GM12878 (cell line): ENCODE results near the gene NFAT5. TPM values are rescaled to one million over a fixed set of nuclear protein-coding genes. Genes with fewer than 3 reads are reported as not detected.

Experiments used
- ATAC-seq: fragments of 200-7000 bp; cut with Tn5 transposase; 3 replicates; pipeline ENCODE4 v1.9.1; 2020; ENCODE audit warnings: mild to moderate bottlenecking, moderate library complexity
- BruUV-seq: library from RNA; stranded (reverse); fragments of 400-500 nt; replicated peaks from 2 replicates; lab custom pipeline; 2021; lab: Mats Ljungman, UMichigan
- CTCF ChIA-PET: fragments of 300-600 bp; sonication (Branson Sonifier 250); formaldehyde crosslinking; extraction: SDS; loops from one replicate; lab custom pipeline; 2021; ENCODE audit warnings: inconsistent platforms; lab: Yijun Ruan, JAX
- POLR2A ChIA-PET: fragments of 350-600 bp; formaldehyde crosslinking; extraction: SDS; loops from one replicate; lab custom pipeline; 2021; ENCODE audit warnings: inconsistent platforms; lab: Charles Lee
- RAD21 ChIA-PET: fragments of 300-600 bp; sonication (Branson Sonifier 250); formaldehyde crosslinking; loops from one replicate; lab custom pipeline; 2023; ENCODE audit warnings: antibody characterized with exemption; ENCODE audit not compliant: unreplicated experiment; lab: Charles Lee
- SMC1A ChIA-PET: fragments of 300-600 bp; sonication (Branson Sonifier 250); formaldehyde crosslinking; loops from one replicate; lab custom pipeline; 2023; ENCODE audit not compliant: unreplicated experiment, uncharacterized antibody; lab: Charles Lee
- DNase-seq: peaks from one replicate; pipeline ENCODE4 v3.0.0-alpha.2; 2011; ENCODE audit warnings: low read depth, low spot score
- FAIRE-seq: peaks from 3 replicates; lab custom pipeline; 2011; peaks lifted over from hg19 to GRCh38; lab: Jason Lieb, UNC
- H2AFZ ChIP-seq: 2 replicates; pipeline ENCODE4 v1.6.0; 2011; ENCODE audit warnings: low read depth, low read length, control low read depth; ENCODE audit not compliant: control insufficient read depth
- H3K27ac ChIP-seq: 2 replicates; pipeline ENCODE4 v1.5.1; 2011; ENCODE audit warnings: control low read depth; ENCODE audit not compliant: control insufficient read depth, insufficient read depth
- H3K27me3 ChIP-seq, 2 experiments: replicated peaks in 1 of 2; 2 replicates each; pipeline versions ENCODE4 v1.6.0 to v1.6.1; 2011; ENCODE audit warnings: low read length in 1 of 2; ENCODE audit not compliant: control insufficient read depth in 2 of 2, insufficient read depth in 2 of 2
- H3K36me3 ChIP-seq, 2 experiments: 2 replicates each; pipeline ENCODE4 v1.5.1; 2011; ENCODE audit warnings: low read length in 1 of 2; ENCODE audit not compliant: control insufficient read depth in 2 of 2, insufficient read depth in 2 of 2
- H3K4me1 ChIP-seq: 2 replicates; pipeline ENCODE4 v1.6.1; 2011; ENCODE audit warnings: mild to moderate bottlenecking, low read length, moderate library complexity, mixed read lengths; ENCODE audit not compliant: control insufficient read depth, insufficient read depth
- H3K4me2 ChIP-seq: 2 replicates; pipeline ENCODE4 v1.6.0; 2011; ENCODE audit warnings: control low read depth; ENCODE audit not compliant: control insufficient read depth, insufficient read depth
- H3K4me3 ChIP-seq: fragments of 200-600 bp; sonication (generic); 2 replicates; pipeline ENCODE4 v1.5.1; 2016
- H3K79me2 ChIP-seq: 2 replicates; pipeline ENCODE4 v1.6.0; 2011; ENCODE audit warnings: low read length; ENCODE audit not compliant: control insufficient read depth, insufficient read depth
- H3K9ac ChIP-seq: 2 replicates; pipeline ENCODE4 v1.8.0; 2011; ENCODE audit warnings: low read length, control low read depth, mixed read lengths; ENCODE audit not compliant: control insufficient read depth, insufficient read depth
- H3K9me3 ChIP-seq: replicated peaks from 3 replicates; pipeline ENCODE4 v1.5.1; 2011; ENCODE audit warnings: mild to moderate bottlenecking, low read length; ENCODE audit not compliant: control insufficient read depth, insufficient read depth
- H4K20me1 ChIP-seq: 2 replicates; pipeline ENCODE4 v1.6.0; 2011; ENCODE audit not compliant: control insufficient read depth, insufficient read depth
- CHD1 ChIP-seq: IDR thresholded peaks from 2 replicates; pipeline ENCODE4 v1.6.1; 2012; ENCODE audit warnings: low read depth, low read length, improper control_type of control experiment
- EP300 ChIP-seq, 2 experiments: fragments of 150-350 bp in 1 of 2; IDR thresholded peaks; 2 replicates each; pipeline ENCODE4 v1.6.1; 2011 to 2012; ENCODE audit warnings: low read depth in 2 of 2, low read length in 2 of 2, borderline replicate concordance in 1 of 2, improper control_type of control experiment in 1 of 2, inconsistent platforms in 1 of 2; ENCODE audit not compliant: control insufficient read depth in 1 of 2
- FOXK2 ChIP-seq: fragments of 450-650 bp; IDR thresholded peaks from 2 replicates; pipeline ENCODE4 v1.6.1; 2017; ENCODE audit warnings: mild to moderate bottlenecking, moderate library complexity
- IKZF1 ChIP-seq: fragments of 450-650 bp; conservative IDR thresholded peaks from 2 replicates; pipeline ENCODE4 v1.6.1; 2017; ENCODE audit warnings: antibody characterized with exemption, mild to moderate bottlenecking
- JUND ChIP-seq: IDR thresholded peaks from 2 replicates; pipeline ENCODE4 v1.6.1; 2012; ENCODE audit warnings: low read depth, mild to moderate bottlenecking, low read length, improper control_type of control experiment, moderate library complexity
- KAT2A ChIP-seq: conservative IDR thresholded peaks from 2 replicates; pipeline ENCODE4 v1.6.1; 2011; ENCODE audit warnings: low read depth, low read length; ENCODE audit not compliant: control insufficient read depth
- NFXL1 ChIP-seq: fragments of 450-650 bp; IDR thresholded peaks from 2 replicates; pipeline ENCODE4 v1.6.1; 2017; ENCODE audit warnings: antibody characterized with exemption, mild to moderate bottlenecking, borderline replicate concordance
- RCOR1 ChIP-seq: conservative IDR thresholded peaks from 2 replicates; pipeline ENCODE4 v1.6.1; 2012; ENCODE audit warnings: low read depth, low read length, improper control_type of control experiment
- RELA ChIP-seq: fragments of 450-650 bp; IDR thresholded peaks from 2 replicates; pipeline ENCODE4 v1.8.0; 2014; ENCODE audit warnings: borderline replicate concordance; ENCODE audit not compliant: partially characterized antibody
- SMC3 ChIP-seq: IDR thresholded peaks from 2 replicates; pipeline ENCODE4 v1.6.1; 2011; ENCODE audit warnings: low read length, improper control_type of control experiment, borderline replicate concordance
- SREBF1 ChIP-seq: IDR thresholded peaks from 2 replicates; pipeline ENCODE4 v1.6.1; 2012; ENCODE audit warnings: mild to moderate bottlenecking, low read length
- ZBED1 ChIP-seq: IDR thresholded peaks from 2 replicates; pipeline ENCODE4 v1.6.1; 2016; ENCODE audit warnings: borderline replicate concordance
- ZNF384 ChIP-seq: IDR thresholded peaks from 2 replicates; pipeline ENCODE4 v1.6.1; 2012; ENCODE audit warnings: low read depth, mild to moderate bottlenecking, low read length, improper control_type of control experiment, borderline replicate concordance
- WGBS: methylation state at CpG from one replicate; pipeline ENCODE4 v1.1.6; 2016; ENCODE audit warnings: low lambda C conversion rate; ENCODE audit not compliant: insufficient replicate concordance, insufficient coverage; ENCODE audit errors: missing lambda C conversion rate; 5-methylcytosine and 5-hydroxymethylcytosine counted together
- in situ Hi-C: fragments of 300-500 bp; cut with MboI; formaldehyde crosslinking; loops from 9 replicates; pipeline ENCODE4 v1.14.3; 2018; ENCODE audit warnings: mixed read lengths
- intact Hi-C: fragments of 100-400 bp; cut with micrococcal nuclease; formaldehyde crosslinking; loops from one replicate; pipeline ENCODE4 v1.14.2; 2022; ENCODE audit not compliant: unreplicated experiment
- polyA plus RNA-seq, 11 experiments: library from polyadenylated mRNA; depleted of rRNA in 4 of 11; unstranded in 6 of 11; stranded (reverse) in 5 of 11; fragments of >200 nt; fragmentation: Nextera tagmentation in 4 of 11; fragmentation: Illumina TruSeq in 1 of 11; extraction: Ambion mirVana in 4 of 11; extraction: Trizol in 1 of 11; gene quantifications; 1 replicate in 1 of 11; 2 replicates in 10 of 11; pipeline versions ENCODE4 v1.2.1 to v1.2.3, GENCODE V29; 2011 to 2016; ENCODE audit warnings: inconsistent platforms in 2 of 11, missing spikeins in 2 of 11, low read depth in 1 of 11
- total RNA-seq, 4 experiments: library from RNA; depleted of rRNA in 3 of 4; stranded (reverse); fragments of >200 nt in 3 of 4; fragmentation: Illumina TruSeq in 1 of 4; extraction: Trizol in 1 of 4; gene quantifications; 2 replicates each; pipeline versions ENCODE4 v1.2.1 to v1.2.3, GENCODE V29; 2013 to 2021
- TF ChIP-seq, protein P1 (sequence below): IDR thresholded peaks from 2 replicates; pipeline ENCODE4 v1.6.1; 2012; ENCODE audit warnings: mild to moderate bottlenecking, low read depth, low read length
- TF ChIP-seq, protein P2 (sequence below): IDR thresholded peaks from 2 replicates; pipeline ENCODE4 v1.6.1; 2012; ENCODE audit warnings: low read length, inconsistent platforms

The NFAT5 gene
- total and polyA plus RNA-seq, 10 of the 15 experiments (the other 5 are each of a cell fraction or from before 2014, with no cell fraction given) = 0.58 to 31.5 (median 12.7) TPM

GRCh38 chr16:69718111-69718764 lies 152.5 kb downstream of the NFAT5 start (continued):
- TF ChIP-seq, protein P1, sequence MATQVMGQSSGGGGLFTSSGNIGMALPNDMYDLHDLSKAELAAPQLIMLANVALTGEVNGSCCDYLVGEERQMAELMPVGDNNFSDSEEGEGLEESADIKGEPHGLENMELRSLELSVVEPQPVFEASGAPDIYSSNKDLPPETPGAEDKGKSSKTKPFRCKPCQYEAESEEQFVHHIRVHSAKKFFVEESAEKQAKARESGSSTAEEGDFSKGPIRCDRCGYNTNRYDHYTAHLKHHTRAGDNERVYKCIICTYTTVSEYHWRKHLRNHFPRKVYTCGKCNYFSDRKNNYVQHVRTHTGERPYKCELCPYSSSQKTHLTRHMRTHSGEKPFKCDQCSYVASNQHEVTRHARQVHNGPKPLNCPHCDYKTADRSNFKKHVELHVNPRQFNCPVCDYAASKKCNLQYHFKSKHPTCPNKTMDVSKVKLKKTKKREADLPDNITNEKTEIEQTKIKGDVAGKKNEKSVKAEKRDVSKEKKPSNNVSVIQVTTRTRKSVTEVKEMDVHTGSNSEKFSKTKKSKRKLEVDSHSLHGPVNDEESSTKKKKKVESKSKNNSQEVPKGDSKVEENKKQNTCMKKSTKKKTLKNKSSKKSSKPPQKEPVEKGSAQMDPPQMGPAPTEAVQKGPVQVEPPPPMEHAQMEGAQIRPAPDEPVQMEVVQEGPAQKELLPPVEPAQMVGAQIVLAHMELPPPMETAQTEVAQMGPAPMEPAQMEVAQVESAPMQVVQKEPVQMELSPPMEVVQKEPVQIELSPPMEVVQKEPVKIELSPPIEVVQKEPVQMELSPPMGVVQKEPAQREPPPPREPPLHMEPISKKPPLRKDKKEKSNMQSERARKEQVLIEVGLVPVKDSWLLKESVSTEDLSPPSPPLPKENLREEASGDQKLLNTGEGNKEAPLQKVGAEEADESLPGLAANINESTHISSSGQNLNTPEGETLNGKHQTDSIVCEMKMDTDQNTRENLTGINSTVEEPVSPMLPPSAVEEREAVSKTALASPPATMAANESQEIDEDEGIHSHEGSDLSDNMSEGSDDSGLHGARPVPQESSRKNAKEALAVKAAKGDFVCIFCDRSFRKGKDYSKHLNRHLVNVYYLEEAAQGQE = no peak
- TF ChIP-seq NFXL1 (no peak), SREBF1 (no peak)

- Histone ChIP-seq H3K4me1 (no peaks in the 10 kb centered on the region; the same call in none of the 2 replicates), H3K27ac (no peak overlapping the region), H3K4me2 (no peak overlapping the region), H3K27me3 (no peaks in the 10 kb centered on the region), H3K4me3 (no peak overlapping the region), H4K20me1 (no peaks in the 10 kb centered on the region), H3K36me3 (no peaks in the 10 kb centered on the region), H3K9me3 (no peaks in the 10 kb centered on the region; the same call in 2 of the 3 replicates), H2AFZ (no peak overlapping the region), H3K79me2 (peaks cover 4% of the 10 kb centered on the region), H3K9ac (no peak overlapping the region)
- in situ Hi-C loops = no loop called here
- RAD21 ChIA-PET = interaction anchor here (1.6 kb wide), 1 partner anchor 33 kb away, joined by 3 read pairs; the partner anchor contains the start of gene NOB1
- DNase-seq = no peak
- CTCF ChIA-PET = interaction anchor here (0.7 to 8.2 kb wide), 3 partner anchors 10 to 33 kb away, joined by 4 to 68 read pairs (median 42); partner anchors contain the start of gene NOB1
- POLR2A ChIA-PET = interaction anchor here (0.6 to 0.9 kb wide), 3 partner anchors 34 to 325 kb away, joined by 3 to 5 read pairs (median 3); partner anchors contain the start of genes NOB1 and WWP2
- WGBS = 95% methylated on average over 10 of the region's 10 CpGs
- no peak for FAIRE-seq
- SMC1A ChIA-PET = interaction anchor here (1.0 to 1.3 kb wide), 2 partner anchors 18 to 205 kb away, joined by 3 to 4 read pairs; no protein-coding TSS in a partner anchor
- BruUV-seq = no TSS peak
- intact Hi-C loops = no loop called here
- no peak for ATAC-seq
- TF ChIP-seq CHD1 (no peak), ZBED1 (no peak), KAT2A (no peak), RCOR1 (no peak), EP300 (IDR thresholded peaks at IDR 0.05; ENCODE audit: borderline replicate concordance in 1 of 2, control insufficient read depth in 1 of 2, low read depth in 2 of 2, low read length in 2 of 2) (no peak), IKZF1 (no peak), ZNF384 (no peak), JUND (no peak), RELA (no peak), FOXK2 (no peak), SMC3 (no peak)
- TF ChIP-seq, protein P2, sequence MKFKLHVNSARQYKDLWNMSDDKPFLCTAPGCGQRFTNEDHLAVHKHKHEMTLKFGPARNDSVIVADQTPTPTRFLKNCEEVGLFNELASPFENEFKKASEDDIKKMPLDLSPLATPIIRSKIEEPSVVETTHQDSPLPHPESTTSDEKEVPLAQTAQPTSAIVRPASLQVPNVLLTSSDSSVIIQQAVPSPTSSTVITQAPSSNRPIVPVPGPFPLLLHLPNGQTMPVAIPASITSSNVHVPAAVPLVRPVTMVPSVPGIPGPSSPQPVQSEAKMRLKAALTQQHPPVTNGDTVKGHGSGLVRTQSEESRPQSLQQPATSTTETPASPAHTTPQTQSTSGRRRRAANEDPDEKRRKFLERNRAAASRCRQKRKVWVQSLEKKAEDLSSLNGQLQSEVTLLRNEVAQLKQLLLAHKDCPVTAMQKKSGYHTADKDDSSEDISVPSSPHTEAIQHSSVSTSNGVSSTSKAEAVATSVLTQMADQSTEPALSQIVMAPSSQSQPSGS = no peak
Measured at GRCh38 chr16:69720822-69721430, 155.2 kb downstream of the NFAT5 start.
